ENCODE measurements around the gene RPA1.
"Not testable (repeated sequence)": the region's sequence is repeated elsewhere in the genome, so short reads cannot be mapped to it uniquely, and the experiment has no call there.

DNA sequence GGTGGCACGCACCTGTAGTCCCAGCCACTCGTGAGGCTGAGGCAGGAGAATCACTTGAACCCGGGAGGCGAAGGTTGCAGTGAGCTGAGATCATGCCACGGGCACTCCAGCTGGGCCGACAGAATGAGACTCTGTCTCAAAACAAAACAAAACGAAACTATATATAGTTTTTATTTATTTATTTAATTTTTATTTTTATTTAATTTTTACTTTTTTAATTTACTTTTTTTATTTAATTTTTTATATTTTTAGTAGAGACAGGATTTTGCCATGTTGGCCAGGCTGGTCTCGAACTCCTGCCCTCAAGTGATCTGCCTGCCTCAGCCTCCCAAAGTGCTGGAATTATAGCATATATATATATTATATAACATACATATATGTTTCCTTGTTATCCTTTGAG is 26.7 kb downstream of the RPA1 start:
- not testable (repeated sequence) for TF ChIP-seq CREM (CRISPR knock-in tag; IDR thresholded peaks at IDR 0.05); NR3C1 (CRISPR knock-in tag; conservative IDR thresholded peaks at IDR 0.05; ENCODE audit: low read depth); ATF3 (CRISPR knock-in tag; conservative IDR thresholded peaks at IDR 0.05); KAT7 (CRISPR knock-in tag; IDR thresholded peaks at IDR 0.05; ENCODE audit: borderline replicate concordance)
- TF ChIP-seq, protein P1, sequence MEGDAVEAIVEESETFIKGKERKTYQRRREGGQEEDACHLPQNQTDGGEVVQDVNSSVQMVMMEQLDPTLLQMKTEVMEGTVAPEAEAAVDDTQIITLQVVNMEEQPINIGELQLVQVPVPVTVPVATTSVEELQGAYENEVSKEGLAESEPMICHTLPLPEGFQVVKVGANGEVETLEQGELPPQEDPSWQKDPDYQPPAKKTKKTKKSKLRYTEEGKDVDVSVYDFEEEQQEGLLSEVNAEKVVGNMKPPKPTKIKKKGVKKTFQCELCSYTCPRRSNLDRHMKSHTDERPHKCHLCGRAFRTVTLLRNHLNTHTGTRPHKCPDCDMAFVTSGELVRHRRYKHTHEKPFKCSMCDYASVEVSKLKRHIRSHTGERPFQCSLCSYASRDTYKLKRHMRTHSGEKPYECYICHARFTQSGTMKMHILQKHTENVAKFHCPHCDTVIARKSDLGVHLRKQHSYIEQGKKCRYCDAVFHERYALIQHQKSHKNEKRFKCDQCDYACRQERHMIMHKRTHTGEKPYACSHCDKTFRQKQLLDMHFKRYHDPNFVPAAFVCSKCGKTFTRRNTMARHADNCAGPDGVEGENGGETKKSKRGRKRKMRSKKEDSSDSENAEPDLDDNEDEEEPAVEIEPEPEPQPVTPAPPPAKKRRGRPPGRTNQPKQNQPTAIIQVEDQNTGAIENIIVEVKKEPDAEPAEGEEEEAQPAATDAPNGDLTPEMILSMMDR (IDR thresholded peaks at IDR 0.05): not testable (repeated sequence)
- TF ChIP-seq, protein P2, sequence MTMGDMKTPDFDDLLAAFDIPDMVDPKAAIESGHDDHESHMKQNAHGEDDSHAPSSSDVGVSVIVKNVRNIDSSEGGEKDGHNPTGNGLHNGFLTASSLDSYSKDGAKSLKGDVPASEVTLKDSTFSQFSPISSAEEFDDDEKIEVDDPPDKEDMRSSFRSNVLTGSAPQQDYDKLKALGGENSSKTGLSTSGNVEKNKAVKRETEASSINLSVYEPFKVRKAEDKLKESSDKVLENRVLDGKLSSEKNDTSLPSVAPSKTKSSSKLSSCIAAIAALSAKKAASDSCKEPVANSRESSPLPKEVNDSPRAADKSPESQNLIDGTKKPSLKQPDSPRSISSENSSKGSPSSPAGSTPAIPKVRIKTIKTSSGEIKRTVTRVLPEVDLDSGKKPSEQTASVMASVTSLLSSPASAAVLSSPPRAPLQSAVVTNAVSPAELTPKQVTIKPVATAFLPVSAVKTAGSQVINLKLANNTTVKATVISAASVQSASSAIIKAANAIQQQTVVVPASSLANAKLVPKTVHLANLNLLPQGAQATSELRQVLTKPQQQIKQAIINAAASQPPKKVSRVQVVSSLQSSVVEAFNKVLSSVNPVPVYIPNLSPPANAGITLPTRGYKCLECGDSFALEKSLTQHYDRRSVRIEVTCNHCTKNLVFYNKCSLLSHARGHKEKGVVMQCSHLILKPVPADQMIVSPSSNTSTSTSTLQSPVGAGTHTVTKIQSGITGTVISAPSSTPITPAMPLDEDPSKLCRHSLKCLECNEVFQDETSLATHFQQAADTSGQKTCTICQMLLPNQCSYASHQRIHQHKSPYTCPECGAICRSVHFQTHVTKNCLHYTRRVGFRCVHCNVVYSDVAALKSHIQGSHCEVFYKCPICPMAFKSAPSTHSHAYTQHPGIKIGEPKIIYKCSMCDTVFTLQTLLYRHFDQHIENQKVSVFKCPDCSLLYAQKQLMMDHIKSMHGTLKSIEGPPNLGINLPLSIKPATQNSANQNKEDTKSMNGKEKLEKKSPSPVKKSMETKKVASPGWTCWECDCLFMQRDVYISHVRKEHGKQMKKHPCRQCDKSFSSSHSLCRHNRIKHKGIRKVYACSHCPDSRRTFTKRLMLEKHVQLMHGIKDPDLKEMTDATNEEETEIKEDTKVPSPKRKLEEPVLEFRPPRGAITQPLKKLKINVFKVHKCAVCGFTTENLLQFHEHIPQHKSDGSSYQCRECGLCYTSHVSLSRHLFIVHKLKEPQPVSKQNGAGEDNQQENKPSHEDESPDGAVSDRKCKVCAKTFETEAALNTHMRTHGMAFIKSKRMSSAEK (CRISPR knock-in tag; IDR thresholded peaks at IDR 0.05; ENCODE audit: borderline replicate concordance): not testable (repeated sequence)

All from WTC11 (cell line).